Measurements from ENCODE around the gene DDX20. TPM values are rescaled to one million over a fixed set of nuclear protein-coding genes. Genes with fewer than 3 reads are reported as not detected.

DDX20 gene
- total and polyA plus RNA-seq, 8 donors, result 10.6 to 22.8 (median 18.7) TPM

DNA sequence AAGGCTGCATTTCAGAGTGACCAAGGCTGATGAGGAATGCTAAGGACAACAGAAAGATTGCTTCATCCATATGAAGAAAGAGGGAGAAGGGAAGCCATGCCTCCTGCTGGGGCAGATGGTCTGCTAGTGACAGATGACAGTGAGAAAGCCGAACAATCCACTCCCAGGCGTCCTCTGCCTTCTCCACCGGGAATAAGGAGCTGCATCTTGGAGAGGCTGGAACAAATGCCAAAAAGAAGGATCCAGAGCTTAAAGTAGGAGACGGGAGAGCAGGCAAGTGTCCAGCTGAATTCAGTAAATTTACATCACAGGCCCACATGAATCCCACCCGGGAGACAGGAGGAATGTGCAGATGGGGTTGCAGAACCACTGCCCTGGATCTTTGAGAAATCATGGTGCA lies 33.4 kb downstream of the DDX20 start:
- Histone ChIP-seq H3K27me3 (no peaks in the 10 kb centered on the region), H3K4me1 (peaks cover 0 to 4% of the 10 kb centered on the region in 2 donors), H3K4me3 (no peak overlapping the region), H3K27ac (no peak overlapping the region), H3K9me3 (no peaks in the 10 kb centered on the region), H3K36me3 (no peaks in the 10 kb centered on the region)
- intact Hi-C loops (cut with DNase I), result no loop called here
- peak in 1 of 4 donors; percentile 3 for DNase-seq
- TF ChIP-seq, protein P1, sequence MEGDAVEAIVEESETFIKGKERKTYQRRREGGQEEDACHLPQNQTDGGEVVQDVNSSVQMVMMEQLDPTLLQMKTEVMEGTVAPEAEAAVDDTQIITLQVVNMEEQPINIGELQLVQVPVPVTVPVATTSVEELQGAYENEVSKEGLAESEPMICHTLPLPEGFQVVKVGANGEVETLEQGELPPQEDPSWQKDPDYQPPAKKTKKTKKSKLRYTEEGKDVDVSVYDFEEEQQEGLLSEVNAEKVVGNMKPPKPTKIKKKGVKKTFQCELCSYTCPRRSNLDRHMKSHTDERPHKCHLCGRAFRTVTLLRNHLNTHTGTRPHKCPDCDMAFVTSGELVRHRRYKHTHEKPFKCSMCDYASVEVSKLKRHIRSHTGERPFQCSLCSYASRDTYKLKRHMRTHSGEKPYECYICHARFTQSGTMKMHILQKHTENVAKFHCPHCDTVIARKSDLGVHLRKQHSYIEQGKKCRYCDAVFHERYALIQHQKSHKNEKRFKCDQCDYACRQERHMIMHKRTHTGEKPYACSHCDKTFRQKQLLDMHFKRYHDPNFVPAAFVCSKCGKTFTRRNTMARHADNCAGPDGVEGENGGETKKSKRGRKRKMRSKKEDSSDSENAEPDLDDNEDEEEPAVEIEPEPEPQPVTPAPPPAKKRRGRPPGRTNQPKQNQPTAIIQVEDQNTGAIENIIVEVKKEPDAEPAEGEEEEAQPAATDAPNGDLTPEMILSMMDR (IDR thresholded peaks at IDR 0.05), result no peak
- ATAC-seq, result peak; percentile 32

DNA sequence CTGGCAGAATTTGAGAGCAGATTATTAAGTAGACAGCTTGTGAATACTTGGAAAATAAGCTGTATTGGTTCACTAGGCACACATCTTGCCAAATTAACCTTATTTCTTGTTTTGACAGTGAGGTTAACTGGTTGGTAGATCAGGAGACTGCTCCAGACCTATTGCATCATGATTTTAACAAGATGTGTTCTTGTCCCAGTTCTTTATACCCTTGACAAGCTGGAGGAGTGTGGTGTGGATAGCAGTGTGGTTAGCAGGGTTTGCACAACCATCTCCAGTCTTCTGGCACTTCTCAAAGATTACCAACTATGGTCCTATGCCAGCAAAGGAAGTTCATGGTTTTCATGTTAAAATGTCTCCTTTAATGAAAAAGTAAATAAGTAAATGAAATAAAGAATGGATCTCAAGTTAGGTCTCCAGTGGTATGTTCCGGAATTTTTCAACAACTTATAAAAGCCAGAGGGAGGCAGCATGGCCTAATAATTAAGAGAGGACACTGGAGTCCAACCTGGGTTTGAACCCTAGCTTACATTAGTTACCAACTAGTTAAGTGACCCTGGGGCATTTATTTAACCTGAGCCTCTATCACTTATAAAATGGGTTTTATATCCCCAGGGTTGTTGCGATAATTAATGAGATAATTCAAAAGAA lies 34.1 kb downstream of the DDX20 start:
- DNase-seq (no peak), ATAC-seq (peak; percentile 75)
- TF ChIP-seq, protein P1 (IDR thresholded peaks at IDR 0.05), result no peak
- H3K4me1 ChIP-seq, result peaks cover 0 to 4% of the 10 kb centered on the region in 2 donors
- intact Hi-C loops (cut with DNase I), result no loop called here
- no peaks in the 10 kb centered on the region for H3K27me3 ChIP-seq
- no peaks in the 10 kb centered on the region for H3K9me3 ChIP-seq
- H3K36me3 ChIP-seq, result no peaks in the 10 kb centered on the region
- no peak overlapping the region for H3K4me3 ChIP-seq
- H3K27ac ChIP-seq, result no peak overlapping the region

DNA sequence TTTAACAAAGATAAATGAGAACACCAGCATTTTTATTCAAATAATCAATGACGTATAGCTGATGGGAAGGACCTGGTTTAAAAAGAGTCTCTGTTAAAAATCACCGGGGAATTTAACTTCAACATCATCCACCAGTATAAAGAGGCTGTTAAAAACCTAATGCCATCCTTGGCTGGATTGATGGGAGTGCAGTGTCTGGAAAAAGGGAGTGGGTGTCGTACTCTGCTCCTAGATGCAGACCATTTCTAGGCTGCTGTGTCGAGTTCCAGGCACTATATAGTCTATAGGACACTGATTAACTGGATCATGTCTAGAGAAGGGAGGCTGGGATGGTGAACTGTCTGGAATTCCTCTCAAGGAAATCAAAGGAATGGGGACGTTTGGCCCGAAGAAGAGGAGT lies 36.1 kb downstream of the DDX20 start:
- Histone ChIP-seq H3K27ac (no peak overlapping the region), H3K4me3 (no peak overlapping the region), H3K27me3 (no peaks in the 10 kb centered on the region), H3K9me3 (no peaks in the 10 kb centered on the region), H3K4me1 (peaks cover 0 to 4% of the 10 kb centered on the region in 2 donors), H3K36me3 (no peaks in the 10 kb centered on the region)
- ATAC-seq, result no peak
- TF ChIP-seq, protein P1 (IDR thresholded peaks at IDR 0.05), result no peak
- DNase-seq, result no peak
- intact Hi-C loops (cut with DNase I), result no loop called here

DNA sequence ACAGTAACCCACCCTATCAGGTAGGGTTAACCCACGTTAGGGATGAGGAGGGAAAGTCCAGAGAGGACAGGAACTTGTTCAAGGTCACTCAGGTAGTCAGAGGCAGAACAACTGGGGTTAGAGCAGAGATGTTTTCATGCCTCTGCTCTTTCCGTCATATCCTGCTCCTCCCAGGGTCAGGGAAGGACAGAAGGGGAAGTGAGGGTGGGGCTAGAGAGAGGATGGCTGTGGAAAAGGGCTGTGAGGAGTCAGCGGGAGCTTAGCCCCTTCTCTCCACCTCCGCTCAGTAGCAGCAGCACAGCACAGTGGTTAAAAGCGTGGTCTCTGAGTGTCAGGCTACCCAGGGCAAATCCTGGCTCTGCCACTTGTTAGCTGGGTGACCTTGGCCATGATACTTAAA lies 36.5 kb downstream of the DDX20 start:
- intact Hi-C loops (cut with DNase I), result no loop called here
- Histone ChIP-seq H3K27ac (no peak overlapping the region), H3K4me3 (no peak overlapping the region), H3K9me3 (no peaks in the 10 kb centered on the region), H3K27me3 (no peaks in the 10 kb centered on the region), H3K4me1 (peaks cover 0 to 4% of the 10 kb centered on the region in 2 donors), H3K36me3 (no peaks in the 10 kb centered on the region)
- ATAC-seq, result no peak
- no peak for DNase-seq
- TF ChIP-seq, protein P1 (IDR thresholded peaks at IDR 0.05), result no peak

DNA sequence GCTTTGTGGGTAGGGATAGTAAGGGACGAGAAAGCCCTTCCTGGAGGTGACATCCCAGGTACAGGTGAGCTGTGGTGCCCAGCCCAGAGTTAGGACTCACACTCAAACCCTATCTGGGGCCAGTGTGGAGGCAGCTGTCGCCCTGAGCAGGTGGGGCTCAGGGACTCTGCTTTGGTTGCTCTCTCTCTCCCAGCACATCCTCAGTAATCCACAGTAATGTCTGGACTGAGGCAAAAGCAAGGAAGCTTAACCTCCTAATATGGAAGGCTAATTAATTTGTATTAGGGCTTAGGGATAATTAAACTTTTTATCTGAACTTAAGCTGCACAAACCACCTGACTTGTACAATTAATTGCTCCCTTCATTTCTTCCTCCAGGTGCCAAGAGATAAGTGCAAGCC lies 38.2 kb downstream of the DDX20 start:
- no peaks in the 10 kb centered on the region for H3K27me3 ChIP-seq
- no peak overlapping the region for H3K4me3 ChIP-seq
- no peaks in the 10 kb centered on the region for H3K36me3 ChIP-seq
- intact Hi-C loops (cut with DNase I), result no loop called here
- no peaks in the 10 kb centered on the region for H3K9me3 ChIP-seq
- ATAC-seq, result no peak
- H3K4me1 ChIP-seq, result peaks cover 0 to 4% of the 10 kb centered on the region in 2 donors
- TF ChIP-seq, protein P1 (IDR thresholded peaks at IDR 0.05), result no peak
- DNase-seq, result no peak
- no peak overlapping the region for H3K27ac ChIP-seq

Measured in left lung (tissue), 10 donors.